ENCODE measurements around the gene SNHG17.
A peak's percentile ranks its signal among the peaks of the same experiment; 100 is the strongest.
"Not testable (repeated sequence)": the region's sequence is repeated elsewhere in the genome, so short reads cannot be mapped to it uniquely, and the experiment has no call there.

The SNHG17 gene

GRCh38 chr20:38447251-38447661 lies 12.1 kb upstream of the SNHG17 start:
- DNase-seq, result no peak

GRCh38 chr20:38446441-38447209 lies 11.5 kb upstream of the SNHG17 start:
- peak; percentile 69 for DNase-seq

- DNase-seq, result no peak
Measured at GRCh38 chr20:38445901-38446425, 10.8 kb upstream of the SNHG17 start.

- no peak for DNase-seq
Measured at GRCh38 chr20:38445381-38445796, 10.3 kb upstream of the SNHG17 start.

- DNase-seq, result no peak
Measured at GRCh38 chr20:38441916-38442315, 6.8 kb upstream of the SNHG17 start.

- not testable (repeated sequence) for DNase-seq
Measured at GRCh38 chr20:38441110-38441509, 6.0 kb upstream of the SNHG17 start.

- no peak for DNase-seq
Measured at GRCh38 chr20:38437796-38438195, 2.7 kb upstream of the SNHG17 start.

GRCh38 chr20:38435555-38435939 lies 419 bp upstream of the SNHG17 start:
- no peak for DNase-seq

GRCh38 chr20:38434301-38434741 lies 807 bp downstream of the SNHG17 start:
- no peak for DNase-seq

- no peak for DNase-seq
Measured at GRCh38 chr20:38433304-38433972, 1.7 kb downstream of the SNHG17 start.

GRCh38 chr20:38432870-38433269 lies 2.3 kb downstream of the SNHG17 start:
- not testable (repeated sequence) for DNase-seq

- no peak for DNase-seq
Measured at GRCh38 chr20:38432292-38432691, 2.8 kb downstream of the SNHG17 start.

GRCh38 chr20:38430679-38431325 lies 4.3 kb downstream of the SNHG17 start:
- DNase-seq, result no peak

- DNase-seq, result no peak
Measured at GRCh38 chr20:38429301-38429700, 5.8 kb downstream of the SNHG17 start.

GRCh38 chr20:38428800-38429199 lies 6.3 kb downstream of the SNHG17 start:
- DNase-seq, result no peak

- no peak for DNase-seq
Measured at GRCh38 chr20:38427655-38428023, 7.5 kb downstream of the SNHG17 start.

- DNase-seq, result no peak
Measured at GRCh38 chr20:38426006-38426897, 8.9 kb downstream of the SNHG17 start.

GRCh38 chr20:38424401-38424800 lies 10.7 kb downstream of the SNHG17 start:
- DNase-seq, result no peak

GRCh38 chr20:38423541-38423940 lies 11.6 kb downstream of the SNHG17 start:
- no peak for DNase-seq

GRCh38 chr20:38421915-38422314 lies 13.2 kb downstream of the SNHG17 start:
- DNase-seq, result no peak

- DNase-seq, result no peak
Measured at GRCh38 chr20:38420388-38421085, 14.6 kb downstream of the SNHG17 start.

Data from NCI-H1417 treated with DMSO at 0.1 percent for 48 hours (cell line).